Measurements from ENCODE around the gene NCKAP5.

DNA sequence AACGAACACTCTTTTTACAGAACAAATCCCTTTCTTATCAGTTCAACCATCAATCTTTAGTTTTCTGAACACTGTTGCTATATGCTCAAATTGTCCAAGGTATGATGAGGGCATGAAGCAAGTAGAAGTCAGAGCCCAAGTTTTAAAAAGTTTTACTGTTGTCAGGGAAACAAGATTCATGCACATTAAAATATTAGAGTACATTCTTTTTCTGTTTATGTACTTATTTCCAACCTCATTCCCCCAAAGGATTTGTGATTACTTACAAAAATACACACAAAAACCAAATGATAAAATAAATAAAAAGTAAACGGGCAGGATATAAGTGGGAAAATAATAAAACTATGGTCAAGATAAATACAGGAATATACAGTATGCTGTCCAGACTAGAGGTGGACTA, 15.4 kb downstream of the NCKAP5 start:
- TF ChIP-seq, protein P1, sequence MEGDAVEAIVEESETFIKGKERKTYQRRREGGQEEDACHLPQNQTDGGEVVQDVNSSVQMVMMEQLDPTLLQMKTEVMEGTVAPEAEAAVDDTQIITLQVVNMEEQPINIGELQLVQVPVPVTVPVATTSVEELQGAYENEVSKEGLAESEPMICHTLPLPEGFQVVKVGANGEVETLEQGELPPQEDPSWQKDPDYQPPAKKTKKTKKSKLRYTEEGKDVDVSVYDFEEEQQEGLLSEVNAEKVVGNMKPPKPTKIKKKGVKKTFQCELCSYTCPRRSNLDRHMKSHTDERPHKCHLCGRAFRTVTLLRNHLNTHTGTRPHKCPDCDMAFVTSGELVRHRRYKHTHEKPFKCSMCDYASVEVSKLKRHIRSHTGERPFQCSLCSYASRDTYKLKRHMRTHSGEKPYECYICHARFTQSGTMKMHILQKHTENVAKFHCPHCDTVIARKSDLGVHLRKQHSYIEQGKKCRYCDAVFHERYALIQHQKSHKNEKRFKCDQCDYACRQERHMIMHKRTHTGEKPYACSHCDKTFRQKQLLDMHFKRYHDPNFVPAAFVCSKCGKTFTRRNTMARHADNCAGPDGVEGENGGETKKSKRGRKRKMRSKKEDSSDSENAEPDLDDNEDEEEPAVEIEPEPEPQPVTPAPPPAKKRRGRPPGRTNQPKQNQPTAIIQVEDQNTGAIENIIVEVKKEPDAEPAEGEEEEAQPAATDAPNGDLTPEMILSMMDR (IDR thresholded peaks at IDR 0.05): no peak
- no peak for TF ChIP-seq POLR2A (IDR thresholded peaks at IDR 0.05)

All from prostate gland (tissue), 2 donors.